GM19025 (cell line): ENCODE data around the gene SMYD3.
A peak's percentile ranks its signal among the peaks of the same experiment; 100 is the strongest.
"Not testable (repeated sequence)": the region's sequence is repeated elsewhere in the genome, so short reads cannot be mapped to it uniquely, and the experiment has no call there.

Source experiments
- ATAC-seq: cut with Tn5 transposase; IDR thresholded peaks from one replicate; pipeline ENCODE4 v1.9.1; 2021; ENCODE audit warnings: mild to moderate bottlenecking, low read depth, moderate library complexity; ENCODE audit not compliant: unreplicated experiment

Gene SMYD3

GRCh38 chr1:246051909-246052518, 455.1 kb downstream of the SMYD3 start:
- ATAC-seq, result no peak

GRCh38 chr1:246048693-246049092, 458.4 kb downstream of the SMYD3 start:
- ATAC-seq, result no peak

GRCh38 chr1:246043556-246043955, 463.5 kb downstream of the SMYD3 start:
- ATAC-seq, result no peak

- no peak for ATAC-seq
Observed at GRCh38 chr1:246041360-246041759, 465.7 kb downstream of the SMYD3 start.

GRCh38 chr1:246040200-246040890, 466.7 kb downstream of the SMYD3 start:
- ATAC-seq, result no peak

- ATAC-seq, result no peak
Observed at GRCh38 chr1:246039584-246039983, 467.5 kb downstream of the SMYD3 start.

- no peak for ATAC-seq
Observed at GRCh38 chr1:246037832-246038231, 469.2 kb downstream of the SMYD3 start.

- no peak for ATAC-seq
Observed at GRCh38 chr1:246036175-246036574, 470.9 kb downstream of the SMYD3 start.

- no peak for ATAC-seq
Observed at GRCh38 chr1:246035060-246035541, 472.0 kb downstream of the SMYD3 start.

GRCh38 chr1:246034630-246035029, 472.4 kb downstream of the SMYD3 start:
- ATAC-seq, result no peak

- no peak for ATAC-seq
Observed at GRCh38 chr1:246032984-246033383, 474.1 kb downstream of the SMYD3 start.

GRCh38 chr1:246032031-246032551, 475.0 kb downstream of the SMYD3 start:
- ATAC-seq, result no peak

- no peak for ATAC-seq
Observed at GRCh38 chr1:246029616-246030015, 477.5 kb downstream of the SMYD3 start.

- not testable (repeated sequence) for ATAC-seq
Observed at GRCh38 chr1:246024118-246024517, 483.0 kb downstream of the SMYD3 start.

- ATAC-seq, result peak; percentile 69
Observed at GRCh38 chr1:246020211-246020954, 486.7 kb downstream of the SMYD3 start.

GRCh38 chr1:246018146-246018545, 488.9 kb downstream of the SMYD3 start:
- ATAC-seq, result no peak

GRCh38 chr1:246012341-246012740, 494.7 kb downstream of the SMYD3 start:
- no peak for ATAC-seq

GRCh38 chr1:246010386-246010785, 496.7 kb downstream of the SMYD3 start:
- ATAC-seq, result no peak

- ATAC-seq, result no peak
Observed at GRCh38 chr1:246008363-246008831, 498.7 kb downstream of the SMYD3 start.

- ATAC-seq, result no peak
Observed at GRCh38 chr1:246005067-246005466, 502.0 kb downstream of the SMYD3 start.

GRCh38 chr1:246004301-246004700, 502.8 kb downstream of the SMYD3 start:
- no peak for ATAC-seq
